ENCODE measurements around the gene SLC35E1. TPM values are rescaled to one million over a fixed set of nuclear protein-coding genes. Genes with fewer than 3 reads are reported as not detected.

Gene SLC35E1
- total RNA-seq, 1 experiment from 2014 or later = 61.0 TPM

DNA sequence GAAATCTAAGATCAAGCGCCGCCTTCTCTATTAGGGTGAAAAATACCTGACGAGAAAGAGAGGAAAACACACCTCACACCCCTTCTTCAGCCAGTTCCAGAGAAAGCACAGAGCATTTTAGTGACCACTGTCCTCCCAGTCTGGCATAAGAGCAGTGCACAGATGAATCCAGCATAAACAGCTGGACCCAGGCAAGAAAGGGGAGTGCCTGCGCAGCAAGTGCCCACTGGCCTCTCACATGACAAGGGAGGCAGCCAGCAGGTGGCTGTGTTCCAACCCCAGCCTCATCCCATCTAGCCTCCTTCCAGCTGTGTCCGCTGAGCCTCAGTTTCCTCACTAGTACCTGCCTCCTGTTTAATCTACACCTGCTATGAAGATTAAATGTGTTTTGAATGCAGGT lies 47.8 kb upstream of the SLC35E1 start:
- no peak overlapping the region for H2AFZ ChIP-seq
- no peaks in the 10 kb centered on the region for H3K9me3 ChIP-seq (ENCODE audit: insufficient read depth, low read depth)
- H3K4me3 ChIP-seq = no peak overlapping the region
- H3K27me3 ChIP-seq (ENCODE audit: insufficient read depth, low read depth) = no peaks in the 10 kb centered on the region
- peaks cover 100% of the 10 kb centered on the region for H4K20me1 ChIP-seq (ENCODE audit: insufficient read depth)
- ChIA-PET CTCF (no interaction called here), POLR2A (ENCODE audit: unreplicated experiment) (no interaction called here)
- peaks cover 19% of the 10 kb centered on the region; the same call in 1 of the 2 replicates for H3K4me1 ChIP-seq (replicated peaks; ENCODE audit: insufficient read depth)
- TF ChIP-seq EZH2 (IDR thresholded peaks at IDR 0.05; ENCODE audit: low read depth) = no peak
- TF ChIP-seq, protein P1, sequence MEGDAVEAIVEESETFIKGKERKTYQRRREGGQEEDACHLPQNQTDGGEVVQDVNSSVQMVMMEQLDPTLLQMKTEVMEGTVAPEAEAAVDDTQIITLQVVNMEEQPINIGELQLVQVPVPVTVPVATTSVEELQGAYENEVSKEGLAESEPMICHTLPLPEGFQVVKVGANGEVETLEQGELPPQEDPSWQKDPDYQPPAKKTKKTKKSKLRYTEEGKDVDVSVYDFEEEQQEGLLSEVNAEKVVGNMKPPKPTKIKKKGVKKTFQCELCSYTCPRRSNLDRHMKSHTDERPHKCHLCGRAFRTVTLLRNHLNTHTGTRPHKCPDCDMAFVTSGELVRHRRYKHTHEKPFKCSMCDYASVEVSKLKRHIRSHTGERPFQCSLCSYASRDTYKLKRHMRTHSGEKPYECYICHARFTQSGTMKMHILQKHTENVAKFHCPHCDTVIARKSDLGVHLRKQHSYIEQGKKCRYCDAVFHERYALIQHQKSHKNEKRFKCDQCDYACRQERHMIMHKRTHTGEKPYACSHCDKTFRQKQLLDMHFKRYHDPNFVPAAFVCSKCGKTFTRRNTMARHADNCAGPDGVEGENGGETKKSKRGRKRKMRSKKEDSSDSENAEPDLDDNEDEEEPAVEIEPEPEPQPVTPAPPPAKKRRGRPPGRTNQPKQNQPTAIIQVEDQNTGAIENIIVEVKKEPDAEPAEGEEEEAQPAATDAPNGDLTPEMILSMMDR (conservative IDR thresholded peaks at IDR 0.05) = no peak
- BruUV-seq (replicated peaks) = no TSS peak
- peaks cover 5% of the 10 kb centered on the region; the same call in 1 of the 2 replicates for H3F3A ChIP-seq (ENCODE audit: insufficient read depth, low read depth)
- no peak overlapping the region for H3K4me2 ChIP-seq
- intact Hi-C loops (cut with micrococcal nuclease; ENCODE audit: unreplicated experiment) = no loop called here
- DNase-seq = no peak
- H3K79me2 ChIP-seq (ENCODE audit: low read depth) = peaks cover 100% of the 10 kb centered on the region
- no peak overlapping the region for H3K27ac ChIP-seq
- H3K9me2 ChIP-seq (ENCODE audit: insufficient read depth) = no peaks in the 10 kb centered on the region
- no peaks in the 10 kb centered on the region for H3K36me3 ChIP-seq (ENCODE audit: low read depth)

DNA sequence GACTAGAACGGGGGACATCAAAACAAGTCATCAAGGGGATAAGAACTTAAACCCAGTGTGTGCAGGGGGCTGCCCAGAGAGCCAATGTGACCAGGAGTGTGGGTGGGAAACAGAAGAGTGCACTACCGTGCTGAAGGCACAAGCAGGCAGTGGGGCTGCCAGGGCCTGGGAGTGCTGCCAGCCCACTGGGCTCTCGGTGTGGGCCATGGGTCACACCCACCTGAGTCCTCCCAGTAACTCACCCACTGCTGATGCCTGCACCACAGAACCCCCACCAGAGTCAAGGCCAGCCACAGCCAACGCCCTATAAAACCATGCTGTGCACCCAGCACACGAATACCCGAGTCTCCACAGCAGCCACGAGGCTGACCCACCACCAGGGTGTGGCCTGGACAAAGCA lies 47.2 kb upstream of the SLC35E1 start:
- Histone ChIP-seq H4K20me1 (ENCODE audit: insufficient read depth) (peaks cover 100% of the 10 kb centered on the region), H3K79me2 (ENCODE audit: low read depth) (peaks cover 100% of the 10 kb centered on the region), H3K36me3 (ENCODE audit: low read depth) (no peaks in the 10 kb centered on the region), H3K4me1 (replicated peaks; ENCODE audit: insufficient read depth) (peaks cover 23% of the 10 kb centered on the region), H2AFZ (no peak overlapping the region), H3K4me2 (no peak overlapping the region), H3K27ac (no peak overlapping the region), H3K9me3 (ENCODE audit: insufficient read depth, low read depth) (no peaks in the 10 kb centered on the region), H3F3A (ENCODE audit: insufficient read depth, low read depth) (no peaks in the 10 kb centered on the region; the same call in 1 of the 2 replicates), H3K27me3 (ENCODE audit: insufficient read depth, low read depth) (no peaks in the 10 kb centered on the region), H3K9me2 (ENCODE audit: insufficient read depth) (no peaks in the 10 kb centered on the region), H3K4me3 (no peak overlapping the region)
- TF ChIP-seq EZH2 (IDR thresholded peaks at IDR 0.05; ENCODE audit: low read depth) = no peak
- TF ChIP-seq, protein P1 (conservative IDR thresholded peaks at IDR 0.05) = no peak
- intact Hi-C loops (cut with micrococcal nuclease; ENCODE audit: unreplicated experiment) = no loop called here
- BruUV-seq (replicated peaks) = no TSS peak
- ChIA-PET CTCF (no interaction called here), POLR2A (ENCODE audit: unreplicated experiment) (no interaction called here)
- DNase-seq = no peak

DNA sequence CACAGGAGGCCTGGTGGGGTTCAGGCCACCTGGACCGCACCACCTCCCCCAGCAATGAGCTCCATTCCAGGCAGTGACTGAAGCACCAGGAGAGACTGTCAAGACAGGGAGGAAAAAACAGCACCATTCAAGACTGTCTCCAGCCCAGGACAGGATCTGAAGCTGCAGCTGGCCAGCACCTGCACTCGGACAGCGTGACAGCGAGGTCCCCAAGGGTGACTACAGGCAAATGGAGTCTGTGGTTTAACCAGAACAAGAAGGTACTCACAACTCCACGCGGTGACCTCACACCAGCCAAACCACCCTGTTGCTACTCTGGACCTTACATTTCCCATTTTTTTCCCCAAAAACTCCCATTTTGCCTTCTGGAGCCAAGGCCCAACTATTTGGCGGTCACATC lies 46.0 kb upstream of the SLC35E1 start:
- POLR2A ChIA-PET (ENCODE audit: unreplicated experiment) = interaction anchor here (0.5 to 0.6 kb wide), 2 partner anchors 49 to 325 kb away, joined by 3 to 6 read pairs; no protein-coding TSS in a partner anchor
- Histone ChIP-seq H3K9me3 (ENCODE audit: insufficient read depth, low read depth) (no peaks in the 10 kb centered on the region), H3K27me3 (ENCODE audit: insufficient read depth, low read depth) (no peaks in the 10 kb centered on the region), H3K9me2 (ENCODE audit: insufficient read depth) (no peaks in the 10 kb centered on the region), H3K79me2 (ENCODE audit: low read depth) (peaks cover 100% of the 10 kb centered on the region), H3K36me3 (ENCODE audit: low read depth) (no peaks in the 10 kb centered on the region), H3K4me2 (no peak overlapping the region), H2AFZ (no peak overlapping the region), H4K20me1 (ENCODE audit: insufficient read depth) (peaks cover 100% of the 10 kb centered on the region), H3K27ac (no peak overlapping the region), H3K4me1 (replicated peaks; ENCODE audit: insufficient read depth) (peaks cover 23% of the 10 kb centered on the region), H3F3A (ENCODE audit: insufficient read depth, low read depth) (no peaks in the 10 kb centered on the region; the same call in 1 of the 2 replicates), H3K4me3 (no peak overlapping the region)
- intact Hi-C loops (cut with micrococcal nuclease; ENCODE audit: unreplicated experiment) = no loop called here
- no TSS peak for BruUV-seq (replicated peaks)
- DNase-seq = no peak
- CTCF ChIA-PET = no interaction called here
- TF ChIP-seq EZH2 (IDR thresholded peaks at IDR 0.05; ENCODE audit: low read depth) = no peak
- TF ChIP-seq, protein P1 (conservative IDR thresholded peaks at IDR 0.05) = no peak
